ENCODE data around the gene MED22. TPM values are rescaled to one million over a fixed set of nuclear protein-coding genes. Genes with fewer than 3 reads are reported as not detected.

MED22 gene
- total RNA-seq, 1 donor from 2014 or later: 70.6 TPM

- no peak for DNase-seq (ENCODE audit: low read depth, low spot score)
- Mint-ChIP-seq H3K9me3 (no peaks in the 10 kb centered on the region), H3K4me3 (peak overlapping the region; percentile 96), H3K27ac (ENCODE audit: unreplicated experiment) (no peak overlapping the region), H3K36me3 (ENCODE audit: low read depth) (peaks cover 39% of the 10 kb centered on the region), H3K4me1 (peaks cover 36% of the 10 kb centered on the region), H3K27me3 (ENCODE audit: low read depth) (peaks cover 9% of the 10 kb centered on the region)
- TF ChIP-seq CTCF (conservative IDR thresholded peaks at IDR 0.05): no peak
Measured at GRCh38 chr9:133352635-133353340, 4.9 kb upstream of the MED22 start.

GRCh38 chr9:133351908-133352634 lies 4.1 kb upstream of the MED22 start:
- DNase-seq (ENCODE audit: low read depth, low spot score): peak; percentile 42
- Mint-ChIP-seq H3K27me3 (ENCODE audit: low read depth) (peaks cover 9% of the 10 kb centered on the region), H3K27ac (ENCODE audit: unreplicated experiment) (no peak overlapping the region), H3K36me3 (ENCODE audit: low read depth) (peaks cover 39% of the 10 kb centered on the region), H3K4me3 (peak overlapping the region; percentile 96), H3K4me1 (peaks cover 31% of the 10 kb centered on the region), H3K9me3 (no peaks in the 10 kb centered on the region)
- TF ChIP-seq CTCF (conservative IDR thresholded peaks at IDR 0.05): peak; percentile 63

GRCh38 chr9:133351526-133351907 lies 3.6 kb upstream of the MED22 start:
- Mint-ChIP-seq H3K36me3 (ENCODE audit: low read depth) (peaks cover 39% of the 10 kb centered on the region), H3K27me3 (ENCODE audit: low read depth) (peaks cover 9% of the 10 kb centered on the region), H3K4me1 (peaks cover 35% of the 10 kb centered on the region), H3K4me3 (peak overlapping the region; percentile 96), H3K27ac (ENCODE audit: unreplicated experiment) (no peak overlapping the region), H3K9me3 (no peaks in the 10 kb centered on the region)
- no peak for TF ChIP-seq CTCF (conservative IDR thresholded peaks at IDR 0.05)
- DNase-seq (ENCODE audit: low read depth, low spot score): no peak

- H3K4me3 Mint-ChIP-seq: peak overlapping the region; percentile 96
- H3K4me1 Mint-ChIP-seq: peaks cover 38% of the 10 kb centered on the region
- no peaks in the 10 kb centered on the region for H3K9me3 Mint-ChIP-seq
- peaks cover 4% of the 10 kb centered on the region for H3K27me3 Mint-ChIP-seq (ENCODE audit: low read depth)
- H3K27ac Mint-ChIP-seq (ENCODE audit: unreplicated experiment): peak overlapping the region; percentile 35
- no peak for DNase-seq (ENCODE audit: low read depth, low spot score)
- no peak for TF ChIP-seq CTCF (conservative IDR thresholded peaks at IDR 0.05)
- H3K36me3 Mint-ChIP-seq (ENCODE audit: low read depth): peaks cover 39% of the 10 kb centered on the region
Measured at GRCh38 chr9:133349965-133350616, 2.2 kb upstream of the MED22 start.

GRCh38 chr9:133348718-133349573 lies 1.0 kb upstream of the MED22 start:
- peaks cover 4% of the 10 kb centered on the region for H3K27me3 Mint-ChIP-seq (ENCODE audit: low read depth)
- H3K9me3 Mint-ChIP-seq: no peaks in the 10 kb centered on the region
- no peak for TF ChIP-seq CTCF (conservative IDR thresholded peaks at IDR 0.05)
- peak overlapping the region; percentile 100 for H3K27ac Mint-ChIP-seq (ENCODE audit: unreplicated experiment)
- peak overlapping the region; percentile 96 for H3K4me3 Mint-ChIP-seq
- H3K36me3 Mint-ChIP-seq (ENCODE audit: low read depth): peaks cover 39% of the 10 kb centered on the region
- H3K4me1 Mint-ChIP-seq: peaks cover 33% of the 10 kb centered on the region
- no peak for DNase-seq (ENCODE audit: low read depth, low spot score)

Measured in neural crest cell (in vitro differentiated cells).